Activated effector memory CD4-positive, alpha-beta T cell treated with Interleukin-2 at 50 U/mL for 16 hours (primary cell): ENCODE data around the gene DECR2.

ENCODE experiments used
- DNase-seq: peaks from one replicate; pipeline ENCODE4 v3.0.0-alpha.2; 2020

The DECR2 gene

DNA sequence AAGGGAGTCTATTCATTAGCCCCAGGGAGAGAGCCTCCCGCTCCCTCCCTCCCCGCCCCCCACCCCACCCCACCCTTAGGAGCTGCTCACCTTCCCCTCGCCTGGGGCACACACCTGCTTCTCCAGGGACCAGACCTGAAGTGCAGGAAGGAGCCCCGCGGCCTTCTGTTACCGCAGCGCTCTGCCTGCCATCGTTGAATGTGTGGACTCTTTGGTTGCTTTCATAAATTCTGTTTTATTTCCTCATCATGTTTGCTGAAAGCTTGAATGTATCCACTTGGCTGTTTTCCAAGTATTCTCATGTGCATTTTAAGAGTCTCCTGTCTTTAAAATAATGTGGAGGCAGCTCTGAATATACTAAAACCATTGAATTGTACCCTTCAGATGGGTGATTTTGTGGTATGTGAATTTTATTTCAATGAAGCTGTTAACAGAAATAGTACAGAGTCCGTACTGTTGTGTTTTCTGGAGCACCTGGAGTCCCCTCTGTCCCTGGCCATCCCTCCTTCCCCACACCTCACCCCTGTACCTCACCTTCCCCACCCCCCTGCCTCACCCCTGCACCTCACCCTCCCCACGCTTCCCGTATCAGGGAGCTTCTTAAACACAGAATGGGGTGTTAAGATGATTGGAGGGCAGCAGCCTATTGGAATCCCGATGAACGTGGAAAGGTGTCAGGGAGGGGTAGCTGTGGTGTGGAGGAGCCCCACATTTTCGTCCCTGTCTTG lies 49.3 kb downstream of the DECR2 start:
- DNase-seq: no peak

- DNase-seq: no peak
These were observed 52.8 kb downstream of the DECR2 start for GRCh38 chr16:454397-454940.

GRCh38 chr16:455453-455852 lies 53.8 kb downstream of the DECR2 start:
- no peak for DNase-seq

GRCh38 chr16:456891-457483 lies 55.3 kb downstream of the DECR2 start:
- DNase-seq: no peak

GRCh38 chr16:457732-458400 lies 56.2 kb downstream of the DECR2 start:
- DNase-seq: no peak

DNA sequence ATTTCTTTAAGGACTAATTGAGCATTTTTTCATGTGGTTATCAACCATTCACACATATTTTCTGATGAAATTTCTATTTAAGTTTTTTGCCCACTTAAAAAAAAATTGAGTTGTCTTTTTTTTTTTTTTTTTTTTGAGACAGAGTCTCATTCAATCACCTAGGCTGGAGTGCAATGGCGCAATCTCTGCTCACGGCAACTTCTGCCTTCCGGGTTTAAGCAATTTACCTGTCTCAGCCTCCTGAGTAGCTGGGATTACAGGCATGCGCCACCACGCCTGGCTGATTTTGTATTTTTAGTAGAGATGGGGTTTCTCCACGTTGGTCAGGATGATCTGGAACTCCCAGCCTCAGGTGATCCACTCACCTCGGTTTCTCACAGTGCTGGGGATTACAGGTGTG lies 58.1 kb downstream of the DECR2 start:
- no peak for DNase-seq

DNA sequence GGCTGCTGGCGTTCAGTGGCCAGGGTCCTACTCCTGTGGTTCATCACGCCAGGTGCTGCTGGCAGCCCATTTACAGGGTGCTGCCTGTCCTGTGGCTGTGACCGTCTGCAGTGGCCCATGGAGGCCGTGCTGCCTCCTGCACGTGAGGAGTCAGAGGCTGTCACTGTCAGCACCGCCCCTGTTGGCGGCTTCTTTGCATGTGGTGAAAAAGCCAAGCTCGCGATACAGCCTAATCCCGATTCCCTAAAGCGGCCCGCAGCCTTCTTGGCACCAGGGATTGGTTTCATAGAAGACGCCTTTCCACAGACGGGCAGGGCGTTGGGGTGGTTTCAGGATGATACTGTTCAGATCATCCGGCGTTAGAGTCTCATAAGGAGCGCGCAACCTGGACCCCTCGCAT lies 59.1 kb downstream of the DECR2 start:
- no peak for DNase-seq
